H1 (cell line): ENCODE measurements around the gene PRKCSH. TPM values are rescaled to one million over a fixed set of nuclear protein-coding genes. Genes with fewer than 3 reads are reported as not detected.
A peak's percentile ranks its signal among the peaks of the same experiment; 100 is the strongest.

Experiments used
- CTCF ChIA-PET: fragments of 300-600 bp; sonication (Branson Sonifier 250); formaldehyde crosslinking; loops from one replicate; lab custom pipeline; 2021; ENCODE audit not compliant: partially characterized antibody; lab: Charles Lee
- POLR2A ChIA-PET: fragments of 300-600 bp; sonication (Branson Sonifier 250); formaldehyde crosslinking; loops from one replicate; lab custom pipeline; 2021; ENCODE audit warnings: inconsistent platforms; ENCODE audit not compliant: partially characterized antibody; lab: Charles Lee
- DNase-seq, 2 experiments: peaks; one replicate each; pipeline versions ENCODE4 v3.0.0 to v3.0.0-alpha.2; 2010 to 2022; ENCODE audit warnings: low spot score in 2 of 2, low read depth in 1 of 2, mixed read lengths in 1 of 2
- FAIRE-seq: peaks from 2 replicates; lab custom pipeline; 2011; peaks lifted over from hg19 to GRCh38; lab: Jason Lieb, UNC
- H2AFZ ChIP-seq: 2 replicates; pipeline ENCODE4 v1.8.1; 2012; ENCODE audit warnings: low read length, inconsistent platforms
- H2AK5ac ChIP-seq: 2 replicates; pipeline ENCODE4 v1.6.1; 2013; ENCODE audit warnings: low read depth, low read length
- H2BK120ac ChIP-seq: replicated peaks from 2 replicates; pipeline ENCODE3; 2013; ENCODE audit warnings: low read depth, low read length, inconsistent platforms
- H2BK12ac ChIP-seq: 2 replicates; pipeline ENCODE4 v1.6.1; 2013; ENCODE audit warnings: low read depth, low read length
- H2BK15ac ChIP-seq: 2 replicates; pipeline ENCODE4 v1.6.1; 2013; ENCODE audit warnings: low read length
- H2BK20ac ChIP-seq: 2 replicates; pipeline ENCODE4 v1.6.1; 2013; ENCODE audit warnings: low read length
- H2BK5ac ChIP-seq: 2 replicates; pipeline ENCODE4 v1.6.1; 2013; ENCODE audit warnings: low read depth, low read length
- H3K14ac ChIP-seq: 2 replicates; pipeline ENCODE4 v1.6.1; 2013; ENCODE audit warnings: inconsistent platforms; ENCODE audit not compliant: insufficient read length
- H3K18ac ChIP-seq: 2 replicates; pipeline ENCODE4 v1.6.1; 2013; ENCODE audit warnings: low read length; ENCODE audit errors: extremely low read depth
- H3K23ac ChIP-seq: 2 replicates; pipeline ENCODE4 v1.6.1; 2013; ENCODE audit warnings: inconsistent platforms; ENCODE audit not compliant: insufficient read length
- H3K23me2 ChIP-seq: 2 replicates; pipeline ENCODE4 v1.6.1; 2013; ENCODE audit warnings: low read depth, low read length
- H3K27ac ChIP-seq: 2 replicates; pipeline ENCODE4 v1.6.1; 2011; ENCODE audit warnings: low read depth, low read length, inconsistent platforms
- H3K27me3 ChIP-seq, 4 experiments: replicated peaks in 1 of 4; 1 replicate in 1 of 4; 2 replicates in 3 of 4; pipeline versions ENCODE4 v1.6.1 to v1.8.1; 2011 to 2013; ENCODE audit warnings: low read length in 3 of 4, mild to moderate bottlenecking in 3 of 4, inconsistent platforms in 2 of 4, mixed read lengths in 2 of 4, moderate library complexity in 1 of 4; ENCODE audit not compliant: control insufficient read depth in 3 of 4, insufficient read depth in 3 of 4; ENCODE audit errors: extremely low read depth in 1 of 4
- H3K36me3 ChIP-seq, 4 experiments: 2 replicates each; pipeline versions ENCODE4 v1.6.1 to v1.8.1; 2011 to 2013; ENCODE audit warnings: mild to moderate bottlenecking in 4 of 4, low read length in 3 of 4, moderate library complexity in 2 of 4, control low read depth in 1 of 4, inconsistent platforms in 1 of 4; ENCODE audit not compliant: insufficient read depth in 4 of 4, control insufficient read depth in 2 of 4
- H3K4ac ChIP-seq: replicated peaks from 2 replicates; pipeline ENCODE3; 2013; ENCODE audit warnings: low read length, low read depth, mixed read lengths, inconsistent platforms; ENCODE audit not compliant: insufficient read length
- H3K4me1 ChIP-seq, 4 experiments: replicated peaks in 1 of 4; 1 replicate in 1 of 4; 2 replicates in 3 of 4; pipeline versions ENCODE4 v1.6.1 to v1.8.1; 2011 to 2013; ENCODE audit warnings: low read length in 3 of 4, inconsistent platforms in 2 of 4, mixed read lengths in 1 of 4; ENCODE audit not compliant: insufficient read depth in 4 of 4, control insufficient read depth in 3 of 4
- H3K4me2 ChIP-seq, 2 experiments: 2 replicates each; pipeline versions ENCODE4 v1.6.1 to v1.8.1; 2011 to 2013; ENCODE audit warnings: low read depth in 2 of 2, low read length in 2 of 2, control low read depth in 1 of 2, inconsistent platforms in 1 of 2, mild to moderate bottlenecking in 1 of 2; ENCODE audit not compliant: insufficient read depth in 1 of 2
- H3K4me3 ChIP-seq, 4 experiments: fragments of 200-600, 300-600 bp in 1 of 4; sonication (generic), shearing (Covaris generic), sonication (Bioruptor Twin) in 1 of 4; 2 replicates each; pipeline versions ENCODE4 v1.5.1 to v1.8.1; 2011 to 2016; ENCODE audit warnings: low read length in 4 of 4, low read depth in 3 of 4, control low read depth in 2 of 4, inconsistent platforms in 2 of 4, mild to moderate bottlenecking in 2 of 4, mixed read lengths in 1 of 4, moderate library complexity in 1 of 4; ENCODE audit not compliant: insufficient read depth in 2 of 4; ENCODE audit errors: extremely low read depth in 1 of 4
- H3K56ac ChIP-seq: replicated peaks from 2 replicates; pipeline ENCODE3; 2013; ENCODE audit warnings: low read depth, mild to moderate bottlenecking, mixed read lengths, low read length, inconsistent platforms; ENCODE audit not compliant: insufficient read length
- H3K79me1 ChIP-seq: 2 replicates; pipeline ENCODE4 v1.6.1; 2013; ENCODE audit warnings: low read depth, low read length, control low read depth
- H3K79me2 ChIP-seq, 2 experiments: 2 replicates each; pipeline versions ENCODE4 v1.6.1 to v1.8.1; 2012 to 2013; ENCODE audit warnings: low read length in 2 of 2, mild to moderate bottlenecking in 2 of 2, inconsistent platforms in 1 of 2; ENCODE audit not compliant: insufficient read depth in 2 of 2, control insufficient read depth in 1 of 2
- H3K9ac ChIP-seq, 4 experiments: replicated peaks in 1 of 4; 1 replicate in 1 of 4; 2 replicates in 3 of 4; pipeline versions ENCODE4 v1.6.1 to v1.8.1; 2011 to 2013; ENCODE audit warnings: low read depth in 3 of 4, low read length in 3 of 4, control low read depth in 2 of 4, mild to moderate bottlenecking in 2 of 4, moderate library complexity in 2 of 4, inconsistent platforms in 1 of 4; ENCODE audit errors: extremely low read depth in 1 of 4
- H3K9me3 ChIP-seq, 2 experiments: 2 replicates each; pipeline versions ENCODE4 v1.6.1 to v1.8.1; 2012 to 2013; ENCODE audit warnings: mild to moderate bottlenecking in 2 of 2, moderate library complexity in 2 of 2, control low read depth in 1 of 2, inconsistent platforms in 1 of 2, low read depth in 1 of 2, low read length in 1 of 2, mixed read lengths in 1 of 2; ENCODE audit not compliant: insufficient read depth in 2 of 2
- H4K20me1 ChIP-seq, 2 experiments: replicated peaks in 1 of 2; 2 replicates each; pipeline versions ENCODE3 to v1.8.1; 2011 to 2013; ENCODE audit warnings: inconsistent platforms in 2 of 2, low read length in 2 of 2, mild to moderate bottlenecking in 1 of 2; ENCODE audit not compliant: insufficient read depth in 2 of 2, control insufficient read depth in 1 of 2
- H4K5ac ChIP-seq: 2 replicates; pipeline ENCODE4 v1.6.1; 2013; ENCODE audit warnings: low read length, low read depth, mixed read lengths, inconsistent platforms; ENCODE audit not compliant: insufficient read length
- H4K8ac ChIP-seq: 2 replicates; pipeline ENCODE4 v1.8.0; 2013; ENCODE audit warnings: mild to moderate bottlenecking, moderate library complexity, low read length, inconsistent platforms; ENCODE audit not compliant: insufficient read depth; ENCODE audit errors: extremely low read depth
- H4K91ac ChIP-seq: replicated peaks from 2 replicates; pipeline ENCODE3; 2013; ENCODE audit warnings: low read length, mixed read lengths, inconsistent platforms; ENCODE audit not compliant: insufficient read length
- CTCF ChIP-seq, 3 experiments: IDR thresholded peaks; 1 replicate in 2 of 3; 2 replicates in 1 of 3; pipeline versions ENCODE4 v1.5.1 to v1.6.1; 2011; ENCODE audit warnings: low read length in 3 of 3, mild to moderate bottlenecking in 3 of 3, inconsistent platforms in 2 of 3, low read depth in 1 of 3, moderate library complexity in 1 of 3; ENCODE audit not compliant: insufficient read depth in 1 of 3; ENCODE audit errors: control extremely low read depth in 1 of 3
- RAD21 ChIP-seq, 2 experiments: IDR thresholded peaks in 1 of 2; conservative IDR thresholded peaks in 1 of 2; 2 replicates each; pipeline ENCODE4 v1.6.1; 2011; ENCODE audit warnings: low read depth in 2 of 2, low read length in 2 of 2, improper control_type of control experiment in 1 of 2, inconsistent platforms in 1 of 2, mild to moderate bottlenecking in 1 of 2, moderate library complexity in 1 of 2
- SAP30 ChIP-seq: fragments of 300-600 bp; sonication (generic); IDR thresholded peaks from 2 replicates; pipeline ENCODE4 v1.7.1; 2012; ENCODE audit warnings: low read length, moderate library complexity, mild to moderate bottlenecking, inconsistent platforms; ENCODE audit not compliant: insufficient read depth, insufficient replicate concordance
- WGBS, 2 experiments: shearing (Covaris generic) in 1 of 2; methylation state at CpG; one replicate each; pipeline versions ENCODE4 v1.1.6 to v1.1.7; 2013 to 2015; ENCODE audit warnings: low lambda C conversion rate in 2 of 2, mixed read lengths in 2 of 2, inconsistent platforms in 1 of 2, low coverage in 1 of 2, missing lambda C conversion rate in 1 of 2; ENCODE audit not compliant: insufficient replicate concordance in 2 of 2, insufficient coverage in 1 of 2, insufficient read length in 1 of 2; ENCODE audit errors: extremely low coverage in 1 of 2, missing lambda C conversion rate in 1 of 2; 5-methylcytosine and 5-hydroxymethylcytosine counted together
- polyA plus RNA-seq, 7 experiments: library from polyadenylated mRNA; depleted of rRNA in 3 of 7; stranded (reverse) in 5 of 7; unstranded in 2 of 7; fragments of >200 nt in 5 of 7; fragments of 200-250 nt in 2 of 7; gene quantifications; 1 replicate in 5 of 7; 2 replicates in 1 of 7; 4 replicates in 1 of 7; pipeline versions ENCODE4 v1.2.1 to v1.2.3, GENCODE V29; 2011 to 2013; ENCODE audit warnings: missing spikeins in 2 of 7, mixed read lengths in 2 of 7
- total RNA-seq: library from RNA; stranded (reverse); fragmentation: NEBNext Ultra II Directional; extraction: Animal tissue kit (Norgen Biotek cat#: 25700); gene quantifications from 2 replicates; pipeline ENCODE4 v1.2.1, GENCODE V29; 2021

The PRKCSH gene
- total and polyA plus RNA-seq, 2 of the 8 experiments (the other 6 are each of a cell fraction or from before 2014, with no cell fraction given), result 97.2 to 337 TPM

- no peak for FAIRE-seq
- H3K36me3 ChIP-seq, result peaks cover 19 to 55% (median 43%) of the 10 kb centered on the region in 4 experiments
These were observed 11.3 kb downstream of the PRKCSH start for GRCh38 chr19:11446652-11447301.

More at GRCh38 chr19:11446652-11447301, 11.3 kb downstream of the PRKCSH start:
- no peak overlapping the region for H4K5ac ChIP-seq
- CTCF ChIA-PET, result interaction anchor here (0.6 to 13.0 kb wide), 20 partner anchors 8 to 288 kb away, joined by 3 to 192 read pairs (median 4); partner anchors contain the start of genes EPOR, ODAD3, PRKCSH and SWSAP1
- POLR2A ChIA-PET, result interaction anchor here (1.3 to 1.8 kb wide), 5 partner anchors 11 to 72 kb away, joined by 3 to 9 read pairs (median 8); partner anchors contain the start of genes ODAD3, PRKCSH and SWSAP1
- TF ChIP-seq CTCF (IDR thresholded peaks at IDR 0.05; ENCODE audit: control extremely low read depth in 1 of 3, insufficient read depth in 1 of 3, low read depth in 1 of 3, low read length in 3 of 3), result peak; percentile 91 to 99 (median 91)
- no peak for TF ChIP-seq SAP30
- peak; percentile 90 to 95 for TF ChIP-seq RAD21 (IDR thresholded peaks at IDR 0.05 in 1 of 2, conservative IDR thresholded peaks at IDR 0.05 in 1 of 2; ENCODE audit: low read depth in 2 of 2, low read length in 2 of 2)
- no peak overlapping the region for H2BK12ac ChIP-seq
- no peak overlapping the region for H2BK5ac ChIP-seq
- peak in 1 of 2 experiments; percentile 95 for DNase-seq
- H2AK5ac ChIP-seq, result no peak overlapping the region
- H3K23ac ChIP-seq, result no peak overlapping the region
- H4K8ac ChIP-seq, result peak overlapping the region; percentile 35; the same call in 1 of the 2 replicates
- peaks cover 7 to 20% of the 10 kb centered on the region in 2 experiments for H4K20me1 ChIP-seq
- no peak overlapping the region for H3K18ac ChIP-seq
- no peak overlapping the region for H3K4me2 ChIP-seq
- H3K9ac ChIP-seq, result no peak overlapping the region
- no peak overlapping the region for H3K14ac ChIP-seq
- H3K4me1 ChIP-seq, result peaks cover under 1 to 4% (median 2%) of the 10 kb centered on the region in 4 experiments; a peak in 6 of 7 replicates
- WGBS, 2 experiments, result 84% methylated on average over 14 of the region's 23 CpGs; no CpG with 5 or more reads in 1 of the 2 experiments
- no peaks in the 10 kb centered on the region for H3K27me3 ChIP-seq
- H2BK20ac ChIP-seq, result no peak overlapping the region; the same call in 1 of the 2 replicates
- no peaks in the 10 kb centered on the region for H3K23me2 ChIP-seq
- no peak overlapping the region for H3K56ac ChIP-seq
- no peak overlapping the region for H3K4ac ChIP-seq
- H3K9me3 ChIP-seq, result no peaks in the 10 kb centered on the region
- H4K91ac ChIP-seq, result no peak overlapping the region
- no peak overlapping the region for H3K4me3 ChIP-seq
- no peaks in the 10 kb centered on the region for H3K79me1 ChIP-seq
- H2BK120ac ChIP-seq, result no peak overlapping the region
- H3K79me2 ChIP-seq, result no peaks in the 10 kb centered on the region
- no peak overlapping the region for H2BK15ac ChIP-seq
- H2AFZ ChIP-seq, result no peak overlapping the region
- no peak overlapping the region for H3K27ac ChIP-seq
